B cell (primary cell): ENCODE measurements around the gene SMARCA4. TPM values are rescaled to one million over a fixed set of nuclear protein-coding genes. Genes with fewer than 3 reads are reported as not detected.

Source experiments
- ATAC-seq: fragments of 200-7000 bp; cut with Tn5 transposase; one replicate; pipeline ENCODE4 v1.10.0; 2021; ENCODE audit warnings: low read depth, mild to moderate bottlenecking, moderate number of reproducible peaks, moderate library complexity
- CTCF ChIA-PET: fragments of 350-600 bp; sonication (Branson Sonifier 250); formaldehyde crosslinking; loops from one replicate; lab custom pipeline; 2021; ENCODE audit warnings: antibody characterized with exemption, inconsistent platforms; lab: Charles Lee
- POLR2A ChIA-PET: fragments of 350-600 bp; sonication (Branson Sonifier 250); formaldehyde crosslinking; loops from one replicate; lab custom pipeline; 2021; ENCODE audit warnings: antibody characterized with exemption; lab: Charles Lee
- DNase-seq: peaks from one replicate; pipeline ENCODE4 v3.0.0; 2013
- H2AFZ ChIP-seq: 2 replicates; pipeline ENCODE4 v1.6.1; 2012; ENCODE audit warnings: mild to moderate bottlenecking, low read depth, low read length; ENCODE audit not compliant: insufficient read depth, poor library complexity, severe bottlenecking
- H3K27ac ChIP-seq, 2 donors: 1 replicate in 1 of 2; 2 replicates in 1 of 2; pipeline ENCODE4 v1.5.1; 2012 to 2013; ENCODE audit warnings: low read length in 2 of 2, mild to moderate bottlenecking in 2 of 2, moderate library complexity in 1 of 2
- H3K27me3 ChIP-seq, 4 experiments: fragments of 200-600 bp in 1 of 4; sonication (generic) in 1 of 4; replicated peaks in 1 of 4; 1 replicate in 2 of 4; 2 replicates in 2 of 4; pipeline versions ENCODE4 v1.6.1 to v1.7.0; 2013 to 2016; ENCODE audit warnings: low read length in 3 of 4, mild to moderate bottlenecking in 2 of 4, mixed read lengths in 1 of 4, moderate library complexity in 1 of 4; ENCODE audit not compliant: insufficient read depth in 4 of 4, control insufficient read depth in 3 of 4; ENCODE audit errors: control extremely low read depth in 1 of 4
- H3K36me3 ChIP-seq, 2 experiments: replicated peaks in 1 of 2; 1 replicate in 1 of 2; 2 replicates in 1 of 2; pipeline versions ENCODE4 v1.6.1 to v1.7.1; 2013; ENCODE audit warnings: low read length in 1 of 2; ENCODE audit not compliant: insufficient read depth in 2 of 2, control insufficient read depth in 1 of 2; ENCODE audit errors: control extremely low read depth in 1 of 2, extremely low read depth in 1 of 2
- H3K4me1 ChIP-seq, 2 donors: fragments of 200-600 bp in 1 of 2; sonication (generic) in 1 of 2; 1 replicate in 1 of 2; 2 replicates in 1 of 2; pipeline versions ENCODE4 v1.5.1 to v1.6.1; 2013 to 2017; ENCODE audit warnings: low read length in 2 of 2; ENCODE audit not compliant: control insufficient read depth in 2 of 2, insufficient read depth in 2 of 2
- H3K4me2 ChIP-seq: replicated peaks from 2 replicates; pipeline ENCODE3; 2012; ENCODE audit warnings: mild to moderate bottlenecking, low read depth, low read length; ENCODE audit not compliant: poor library complexity, severe bottlenecking
- H3K4me3 ChIP-seq, 5 experiments: fragments of 200-600 bp in 1 of 5; sonication (generic) in 1 of 5; 1 replicate in 3 of 5; 2 replicates in 2 of 5; pipeline versions ENCODE4 v1.5.1 to v1.7.0; 2011 to 2016; ENCODE audit warnings: low read length in 4 of 5, mild to moderate bottlenecking in 4 of 5, low read depth in 2 of 5, control low read depth in 1 of 5, moderate library complexity in 1 of 5; ENCODE audit not compliant: insufficient read depth in 1 of 5; ENCODE audit errors: control extremely low read depth in 1 of 5, extremely low read depth in 1 of 5
- H3K79me2 ChIP-seq: fragments of 200-600 bp; sonication (generic); one replicate; pipeline ENCODE4 v1.6.0; 2016; ENCODE audit warnings: low read length; ENCODE audit not compliant: control insufficient read depth, insufficient read depth
- H3K9ac ChIP-seq: fragments of 200-600 bp; sonication (generic); 2 replicates; pipeline ENCODE4 v1.6.1; 2017; ENCODE audit warnings: mild to moderate bottlenecking, low read length, moderate library complexity
- H3K9me3 ChIP-seq, 3 donors: one replicate each; pipeline versions ENCODE4 v1.6.1 to v1.7.1; 2013; ENCODE audit warnings: low read length in 2 of 3; ENCODE audit not compliant: control insufficient read depth in 2 of 3, insufficient read depth in 1 of 3; ENCODE audit errors: control extremely low read depth in 1 of 3
- H4K20me1 ChIP-seq: 2 replicates; pipeline ENCODE4 v1.6.0; 2012; ENCODE audit warnings: mild to moderate bottlenecking, low read length; ENCODE audit not compliant: insufficient read depth, control insufficient read depth, poor library complexity, severe bottlenecking
- H3K27ac Mint-ChIP-seq: one replicate; pipeline ENCODE4 v1.8.0; 2021; ENCODE audit warnings: mixed read lengths
- H3K27me3 Mint-ChIP-seq: one replicate; pipeline ENCODE4 v1.8.0; 2021; ENCODE audit warnings: mixed read lengths
- H3K4me1 Mint-ChIP-seq: one replicate; pipeline ENCODE4 v1.8.0; 2021; ENCODE audit warnings: mixed read lengths
- H3K4me3 Mint-ChIP-seq: one replicate; pipeline ENCODE4 v1.8.0; 2021; ENCODE audit warnings: mixed read lengths
- H3K9me3 Mint-ChIP-seq: one replicate; pipeline ENCODE4 v1.8.0; 2022; ENCODE audit warnings: mixed read lengths; ENCODE audit not compliant: insufficient read depth
- EZH2 ChIP-seq: IDR thresholded peaks from 2 replicates; pipeline ENCODE4 v1.6.1; 2012; ENCODE audit warnings: borderline replicate concordance, low read depth, mild to moderate bottlenecking, moderate library complexity, low read length; ENCODE audit not compliant: insufficient read depth, poor library complexity, severe bottlenecking
- WGBS: methylation state at CpG from one replicate; pipeline ENCODE4 v1.1.5; 2013; ENCODE audit warnings: missing lambda C conversion rate; ENCODE audit not compliant: insufficient coverage; 5-methylcytosine and 5-hydroxymethylcytosine counted together
- intact Hi-C: fragments of 100-400 bp; cut with micrococcal nuclease; formaldehyde crosslinking; loops from one replicate; pipeline ENCODE4 v1.10.0; 2022
- polyA plus RNA-seq: library from polyadenylated mRNA; depleted of rRNA; stranded (reverse); fragments of >200 nt; gene quantifications from 2 replicates; pipeline ENCODE4 v1.2.3, GENCODE V29; 2012
- total RNA-seq, 2 donors: library from RNA; stranded (reverse); fragments of 120-200 nt in 1 of 2; gene quantifications; 1 replicate in 1 of 2; 2 replicates in 1 of 2; pipeline versions ENCODE4 v1.2.3 to v1.2.4, GENCODE V29; 2013 to 2022
- TF ChIP-seq, protein P1 (sequence below): fragments of 200-600 bp; IDR thresholded peaks from one replicate; pipeline ENCODE4 v1.8.0; 2022; ENCODE audit warnings: antibody characterized with exemption, mild to moderate bottlenecking

SMARCA4 gene
- total and polyA plus RNA-seq, 2 donors (not counting 1 experiment from before 2014, with no cell fraction given), result 49.7 to 82.3 TPM

DNA sequence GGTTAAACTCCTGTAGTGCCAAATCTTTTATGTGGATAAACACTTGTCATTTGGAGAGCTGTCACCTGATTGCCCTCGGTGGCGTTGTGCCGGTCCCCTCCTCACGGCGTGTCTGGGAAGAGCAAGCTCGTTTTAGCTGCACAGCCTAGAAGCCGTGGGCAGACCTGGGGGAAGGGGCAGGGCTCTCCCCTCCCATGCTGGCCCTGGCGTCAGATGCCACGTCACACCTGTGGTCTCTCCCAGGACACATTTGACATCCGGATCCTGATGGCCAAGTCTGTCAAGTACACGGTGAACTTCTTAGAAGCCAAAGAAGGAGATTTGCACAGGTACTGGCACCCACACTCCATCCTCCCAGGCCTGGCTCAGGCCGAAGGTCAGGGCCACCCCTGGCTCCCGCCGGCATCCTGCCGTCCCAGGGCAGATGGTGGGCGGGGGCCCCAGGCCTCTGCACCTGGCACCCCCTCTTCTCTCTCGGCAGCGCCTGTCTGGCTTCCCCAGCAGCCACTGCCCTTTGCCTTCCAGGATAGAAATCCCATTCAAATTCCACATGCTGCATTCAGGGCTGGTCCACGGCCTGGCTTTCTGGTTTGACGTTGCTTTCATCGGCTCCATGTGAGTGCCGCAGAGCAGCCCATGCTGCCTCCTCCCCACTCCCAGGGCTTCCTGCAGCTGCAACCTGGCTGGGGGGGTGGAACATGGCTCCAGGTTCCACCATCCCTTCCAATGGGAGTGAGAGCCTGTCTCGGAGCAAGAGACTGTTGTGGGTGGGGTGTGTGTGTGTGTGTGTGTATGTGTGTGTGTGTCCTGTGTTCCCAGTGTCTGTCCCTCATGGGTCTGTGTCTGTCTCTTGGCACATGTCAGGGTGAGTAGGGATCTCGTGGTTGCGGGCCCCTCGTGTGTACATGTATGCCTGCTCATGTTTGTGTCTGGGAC lies 41.2 kb upstream of the SMARCA4 start:
- H3K4me1 ChIP-seq, result no peaks in the 10 kb centered on the region
- DNase-seq, result no peak
- H3K9ac ChIP-seq, result no peak overlapping the region
- H2AFZ ChIP-seq, result no peak overlapping the region
- ATAC-seq, result no peak
- H3K27me3 ChIP-seq, result no peaks in the 10 kb centered on the region
- H3K27ac Mint-ChIP-seq, result no peak overlapping the region
- H3K9me3 Mint-ChIP-seq, result no peaks in the 10 kb centered on the region
- ChIA-PET POLR2A (no interaction called here), CTCF (no interaction called here)
- H3K27me3 Mint-ChIP-seq, result no peaks in the 10 kb centered on the region
- H3K4me2 ChIP-seq, result no peak overlapping the region
- no peak overlapping the region for H3K4me3 Mint-ChIP-seq
- no peaks in the 10 kb centered on the region for H3K79me2 ChIP-seq
- intact Hi-C loops, result no loop called here
- H3K9me3 ChIP-seq, result no peaks in the 10 kb centered on the region
- TF ChIP-seq, protein P1, sequence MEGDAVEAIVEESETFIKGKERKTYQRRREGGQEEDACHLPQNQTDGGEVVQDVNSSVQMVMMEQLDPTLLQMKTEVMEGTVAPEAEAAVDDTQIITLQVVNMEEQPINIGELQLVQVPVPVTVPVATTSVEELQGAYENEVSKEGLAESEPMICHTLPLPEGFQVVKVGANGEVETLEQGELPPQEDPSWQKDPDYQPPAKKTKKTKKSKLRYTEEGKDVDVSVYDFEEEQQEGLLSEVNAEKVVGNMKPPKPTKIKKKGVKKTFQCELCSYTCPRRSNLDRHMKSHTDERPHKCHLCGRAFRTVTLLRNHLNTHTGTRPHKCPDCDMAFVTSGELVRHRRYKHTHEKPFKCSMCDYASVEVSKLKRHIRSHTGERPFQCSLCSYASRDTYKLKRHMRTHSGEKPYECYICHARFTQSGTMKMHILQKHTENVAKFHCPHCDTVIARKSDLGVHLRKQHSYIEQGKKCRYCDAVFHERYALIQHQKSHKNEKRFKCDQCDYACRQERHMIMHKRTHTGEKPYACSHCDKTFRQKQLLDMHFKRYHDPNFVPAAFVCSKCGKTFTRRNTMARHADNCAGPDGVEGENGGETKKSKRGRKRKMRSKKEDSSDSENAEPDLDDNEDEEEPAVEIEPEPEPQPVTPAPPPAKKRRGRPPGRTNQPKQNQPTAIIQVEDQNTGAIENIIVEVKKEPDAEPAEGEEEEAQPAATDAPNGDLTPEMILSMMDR, result no peak
- TF ChIP-seq EZH2, result no peak
- H4K20me1 ChIP-seq, result no peaks in the 10 kb centered on the region
- 94% methylated on average over 25 of the region's 26 CpGs for WGBS
- no peak overlapping the region for H3K27ac ChIP-seq
- peaks cover 4% of the 10 kb centered on the region for H3K4me1 Mint-ChIP-seq
- H3K4me3 ChIP-seq, result no peak overlapping the region
- H3K36me3 ChIP-seq, result peaks cover 0 to 28% of the 10 kb centered on the region in 2 experiments

DNA sequence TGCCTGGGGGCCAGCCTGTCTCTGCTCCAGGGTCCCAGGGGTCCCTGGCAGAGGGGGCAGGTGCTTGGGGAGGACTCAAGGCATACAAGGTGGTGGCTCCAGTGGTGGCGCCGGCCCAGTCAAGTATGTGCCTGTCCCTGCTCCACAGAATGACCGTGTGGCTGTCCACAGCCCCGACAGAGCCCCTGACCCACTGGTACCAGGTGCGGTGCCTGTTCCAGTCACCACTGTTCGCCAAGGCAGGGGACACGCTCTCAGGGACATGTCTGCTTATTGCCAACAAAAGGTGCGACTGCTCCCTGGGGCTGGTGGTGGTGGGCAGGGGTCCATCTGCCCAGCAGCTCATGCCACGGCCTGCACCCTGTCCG lies 40.6 kb upstream of the SMARCA4 start:
- POLR2A ChIA-PET, result no interaction called here
- H3K27me3 Mint-ChIP-seq, result no peaks in the 10 kb centered on the region
- Histone ChIP-seq H3K9me3 (no peaks in the 10 kb centered on the region), H3K27me3 (no peaks in the 10 kb centered on the region), H3K27ac (no peak overlapping the region), H3K4me2 (no peak overlapping the region), H3K4me3 (no peak overlapping the region), H3K36me3 (peaks cover 0 to 28% of the 10 kb centered on the region in 2 experiments), H2AFZ (no peak overlapping the region), H3K4me1 (no peaks in the 10 kb centered on the region), H3K79me2 (no peaks in the 10 kb centered on the region), H3K9ac (no peak overlapping the region), H4K20me1 (no peaks in the 10 kb centered on the region)
- no peak for DNase-seq
- CTCF ChIA-PET, result no interaction called here
- H3K4me1 Mint-ChIP-seq, result peaks cover 4% of the 10 kb centered on the region
- H3K4me3 Mint-ChIP-seq, result no peak overlapping the region
- ATAC-seq, result no peak
- 100% methylated on average over 10 of the region's 10 CpGs for WGBS
- no peak overlapping the region for H3K27ac Mint-ChIP-seq
- TF ChIP-seq EZH2, result no peak
- TF ChIP-seq, protein P1, result no peak
- intact Hi-C loops, result no loop called here
- H3K9me3 Mint-ChIP-seq, result no peaks in the 10 kb centered on the region
